Neuronal stem cell (in vitro differentiated cells): ENCODE results near the gene SDCCAG8.

Source experiments
- DNase-seq: peaks from one replicate; pipeline ENCODE4 v3.0.0-alpha.2; 2013; ENCODE audit warnings: low spot score
- H2AFZ ChIP-seq: one replicate; pipeline ENCODE4 v1.6.1; 2013; ENCODE audit warnings: mild to moderate bottlenecking, low read length, inconsistent platforms
- H2AK5ac ChIP-seq: 2 replicates; pipeline ENCODE4 v1.6.1; 2013; ENCODE audit warnings: low read depth, mild to moderate bottlenecking, inconsistent platforms, low read length, moderate library complexity, mixed read lengths
- H2BK120ac ChIP-seq: 2 replicates; pipeline ENCODE4 v1.6.1; 2013; ENCODE audit warnings: low read depth, mild to moderate bottlenecking, inconsistent platforms, low read length, moderate library complexity, mixed read lengths
- H2BK12ac ChIP-seq: one replicate; pipeline ENCODE4 v1.6.1; 2013; ENCODE audit warnings: low read length, inconsistent platforms
- H2BK15ac ChIP-seq: 2 replicates; pipeline ENCODE4 v1.6.1; 2013; ENCODE audit warnings: mild to moderate bottlenecking, low read length, inconsistent platforms, mixed read lengths
- H2BK5ac ChIP-seq: one replicate; pipeline ENCODE4 v1.6.1; 2013; ENCODE audit warnings: inconsistent platforms, mild to moderate bottlenecking, low read length, moderate library complexity
- H3K14ac ChIP-seq: one replicate; pipeline ENCODE4 v1.6.1; 2013; ENCODE audit warnings: low read length, inconsistent platforms
- H3K18ac ChIP-seq: 2 replicates; pipeline ENCODE4 v1.6.1; 2013; ENCODE audit warnings: low read length, inconsistent platforms
- H3K23ac ChIP-seq: 2 replicates; pipeline ENCODE4 v1.6.1; 2013; ENCODE audit warnings: low read depth, mild to moderate bottlenecking, mixed read lengths, low read length, inconsistent platforms; ENCODE audit not compliant: poor library complexity
- H3K27ac ChIP-seq: replicated peaks from 3 replicates; pipeline ENCODE4 v1.5.1; 2013; ENCODE audit warnings: low read length, inconsistent platforms
- H3K27me3 ChIP-seq, 3 experiments: 2 replicates each; pipeline ENCODE4 v1.6.1; 2013; ENCODE audit warnings: low read length in 3 of 3, mild to moderate bottlenecking in 2 of 3, inconsistent platforms in 1 of 3, low read depth in 1 of 3, mixed read lengths in 1 of 3, moderate library complexity in 1 of 3; ENCODE audit not compliant: control insufficient read depth in 3 of 3, insufficient read depth in 3 of 3
- H3K36me3 ChIP-seq, 2 donors: replicated peaks in 1 of 2; 2 replicates each; pipeline ENCODE4 v1.6.1; 2013; ENCODE audit warnings: low read length in 2 of 2; ENCODE audit not compliant: control insufficient read depth in 2 of 2, insufficient read depth in 2 of 2
- H3K4ac ChIP-seq: 2 replicates; pipeline ENCODE4 v1.6.1; 2013; ENCODE audit warnings: inconsistent platforms, mild to moderate bottlenecking, low read length, moderate library complexity
- H3K4me1 ChIP-seq, 2 donors: 1 replicate in 1 of 2; 2 replicates in 1 of 2; pipeline ENCODE4 v1.6.1; 2013; ENCODE audit warnings: low read length in 2 of 2, low read depth in 1 of 2; ENCODE audit not compliant: control insufficient read depth in 2 of 2, insufficient read depth in 1 of 2
- H3K4me2 ChIP-seq: one replicate; pipeline ENCODE4 v1.6.1; 2013; ENCODE audit warnings: mild to moderate bottlenecking, low read length, inconsistent platforms; ENCODE audit not compliant: insufficient read depth, poor library complexity, severe bottlenecking
- H3K4me3 ChIP-seq, 2 donors: 2 replicates each; pipeline ENCODE4 v1.5.1; 2013; ENCODE audit warnings: low read length in 2 of 2, mild to moderate bottlenecking in 2 of 2, inconsistent platforms in 1 of 2, moderate library complexity in 1 of 2
- H3K79me1 ChIP-seq: one replicate; pipeline ENCODE4 v1.6.1; 2013; ENCODE audit warnings: low read depth, mild to moderate bottlenecking, inconsistent platforms, low read length, moderate library complexity
- H3K9ac ChIP-seq: one replicate; pipeline ENCODE4 v1.6.1; 2013; ENCODE audit warnings: mild to moderate bottlenecking, low read depth, low read length, inconsistent platforms; ENCODE audit not compliant: poor library complexity
- H3K9me3 ChIP-seq, 2 donors: replicated peaks in 1 of 2; 2 replicates each; pipeline versions ENCODE3 to v1.6.1; 2013; ENCODE audit warnings: low read length in 2 of 2, mild to moderate bottlenecking in 2 of 2, inconsistent platforms in 1 of 2, low read depth in 1 of 2, mixed read lengths in 1 of 2, moderate library complexity in 1 of 2; ENCODE audit not compliant: control insufficient read depth in 2 of 2, insufficient read depth in 1 of 2
- H4K8ac ChIP-seq: one replicate; pipeline ENCODE4 v1.6.1; 2013; ENCODE audit warnings: low read depth, mild to moderate bottlenecking, inconsistent platforms, low read length, moderate library complexity
- H4K91ac ChIP-seq: one replicate; pipeline ENCODE4 v1.6.1; 2013; ENCODE audit warnings: low read length, low read depth, mild to moderate bottlenecking, inconsistent platforms; ENCODE audit not compliant: poor library complexity
- WGBS, 2 donors: extraction: QIAGEN DNeasy Blood & Tissue Kit; methylation state at CpG; one replicate each; pipeline ENCODE4 v1.1.7; 2013; ENCODE audit warnings: missing lambda C conversion rate in 2 of 2, mixed read lengths in 1 of 2; ENCODE audit not compliant: insufficient read length in 2 of 2, insufficient replicate concordance in 1 of 2; ENCODE audit errors: extremely low coverage in 2 of 2; 5-methylcytosine and 5-hydroxymethylcytosine counted together

SDCCAG8 gene

DNA sequence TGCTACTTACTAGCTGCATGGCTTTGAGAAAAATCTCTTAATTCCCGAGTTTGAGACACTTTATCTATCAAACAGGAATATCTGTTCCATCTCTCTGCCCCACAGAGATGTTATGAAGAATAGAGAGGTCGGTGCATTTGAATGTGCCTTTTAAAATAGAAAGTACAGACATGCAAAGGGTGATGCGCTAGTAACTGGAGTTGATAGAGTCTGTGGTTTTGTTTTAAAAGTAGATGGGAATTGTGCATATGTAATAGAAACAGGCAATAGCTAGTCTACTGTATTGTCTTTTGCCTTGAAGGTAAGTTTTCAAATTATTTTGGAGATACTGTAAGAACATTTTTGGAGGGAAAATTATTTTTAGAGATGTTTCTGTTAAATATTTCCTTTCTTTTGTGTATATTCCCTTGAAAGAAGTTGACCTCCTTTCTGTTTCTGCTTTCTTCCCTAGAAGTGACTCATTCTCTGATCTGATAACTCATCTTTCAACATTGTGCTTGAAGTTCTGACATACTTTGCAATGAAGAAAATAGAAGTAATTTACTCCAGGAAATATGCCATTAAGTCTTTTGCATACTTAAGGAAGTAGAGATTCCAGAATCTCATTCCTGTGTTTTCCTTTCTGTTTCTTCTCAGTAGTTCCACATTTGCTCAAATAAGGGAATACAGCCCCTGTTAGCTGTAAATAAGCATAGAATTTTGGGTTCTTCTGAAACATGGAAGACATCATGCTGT lies 151.6 kb downstream of the SDCCAG8 start:
- no peaks in the 10 kb centered on the region for H3K9me3 ChIP-seq
- H3K4me3 ChIP-seq: no peak overlapping the region
- no peak overlapping the region for H2AK5ac ChIP-seq
- H2BK12ac ChIP-seq: no peak overlapping the region
- H3K4me2 ChIP-seq: no peak overlapping the region
- H3K9ac ChIP-seq: no peak overlapping the region
- no peak overlapping the region for H3K27ac ChIP-seq
- no peak overlapping the region for H2BK120ac ChIP-seq
- H4K91ac ChIP-seq: no peak overlapping the region
- no peak overlapping the region for H3K14ac ChIP-seq
- H3K79me1 ChIP-seq: no peaks in the 10 kb centered on the region
- no peak overlapping the region for H2AFZ ChIP-seq
- no peaks in the 10 kb centered on the region for H3K27me3 ChIP-seq
- no peak overlapping the region for H3K23ac ChIP-seq
- DNase-seq: no peak
- no CpG with 5 or more reads among the region's 3 CpGs for WGBS, 2 donors
- no peaks in the 10 kb centered on the region for H3K36me3 ChIP-seq
- no peak overlapping the region for H3K18ac ChIP-seq
- H4K8ac ChIP-seq: no peak overlapping the region
- no peaks in the 10 kb centered on the region for H3K4me1 ChIP-seq
- H2BK5ac ChIP-seq: no peak overlapping the region
- H3K4ac ChIP-seq: no peak overlapping the region
- no peak overlapping the region for H2BK15ac ChIP-seq

DNA sequence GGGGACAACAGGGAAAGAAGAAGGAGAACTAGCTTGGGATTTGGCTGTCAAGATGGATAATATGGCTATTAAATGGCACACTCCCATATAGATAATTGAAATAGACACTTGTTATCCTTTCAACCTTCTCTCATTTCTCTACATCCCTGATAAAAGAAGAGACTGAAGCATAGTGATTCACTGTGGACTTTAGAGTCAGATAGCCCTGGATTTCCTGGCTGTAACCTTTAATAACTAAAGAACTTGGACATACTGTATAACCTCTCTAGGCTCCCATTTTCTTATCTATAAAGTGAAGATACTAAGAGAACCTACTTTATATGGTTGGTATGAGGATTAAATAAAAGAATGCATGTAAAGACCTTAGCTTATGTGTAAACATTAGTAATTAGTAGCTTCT lies 152.6 kb downstream of the SDCCAG8 start:
- H2BK5ac ChIP-seq: no peak overlapping the region
- no peaks in the 10 kb centered on the region for H3K27me3 ChIP-seq
- H3K14ac ChIP-seq: no peak overlapping the region
- H2BK15ac ChIP-seq: no peak overlapping the region
- H3K9me3 ChIP-seq: no peaks in the 10 kb centered on the region
- no peak overlapping the region for H3K18ac ChIP-seq
- no peak overlapping the region for H2BK120ac ChIP-seq
- no peak overlapping the region for H3K23ac ChIP-seq
- H2AK5ac ChIP-seq: no peak overlapping the region
- H3K79me1 ChIP-seq: no peaks in the 10 kb centered on the region
- no peak overlapping the region for H3K27ac ChIP-seq
- no peak overlapping the region for H3K4ac ChIP-seq
- no peak for DNase-seq
- no peak overlapping the region for H3K4me2 ChIP-seq
- no peak overlapping the region for H2AFZ ChIP-seq
- H4K91ac ChIP-seq: no peak overlapping the region
- no peak overlapping the region for H4K8ac ChIP-seq
- H3K4me1 ChIP-seq: peaks cover 0 to under 1% of the 10 kb centered on the region in 2 donors
- H3K4me3 ChIP-seq: no peak overlapping the region
- H3K36me3 ChIP-seq: no peaks in the 10 kb centered on the region
- H3K9ac ChIP-seq: no peak overlapping the region
- no peak overlapping the region for H2BK12ac ChIP-seq

DNA sequence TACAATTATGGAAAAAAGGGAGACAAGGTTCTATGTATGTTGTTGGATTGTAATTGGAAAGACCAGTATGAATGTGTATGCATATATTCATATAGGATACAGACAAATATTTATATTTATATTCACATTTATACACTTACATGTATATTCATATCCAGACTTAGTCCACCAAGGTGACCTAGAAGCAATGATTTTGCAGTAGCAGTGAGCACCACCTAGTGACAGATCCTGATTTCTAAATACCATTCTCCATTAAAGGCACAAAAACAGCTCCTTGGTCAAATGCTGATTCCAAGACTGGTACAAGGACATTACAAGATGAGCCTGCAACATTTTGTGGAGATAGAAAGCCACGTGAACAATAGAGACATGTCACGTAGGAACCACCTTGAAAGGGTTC lies 153.4 kb downstream of the SDCCAG8 start:
- Histone ChIP-seq H3K23ac (no peak overlapping the region), H4K8ac (no peak overlapping the region), H3K36me3 (no peaks in the 10 kb centered on the region), H3K9ac (no peak overlapping the region), H3K14ac (no peak overlapping the region), H2AK5ac (no peak overlapping the region), H3K4me3 (no peak overlapping the region), H3K27me3 (no peaks in the 10 kb centered on the region), H3K18ac (no peak overlapping the region), H2BK12ac (no peak overlapping the region), H2BK15ac (no peak overlapping the region), H3K79me1 (no peaks in the 10 kb centered on the region), H2AFZ (no peak overlapping the region), H3K27ac (no peak overlapping the region), H4K91ac (no peak overlapping the region), H3K4ac (no peak overlapping the region), H3K4me2 (no peak overlapping the region), H3K9me3 (no peaks in the 10 kb centered on the region), H2BK5ac (no peak overlapping the region), H2BK120ac (no peak overlapping the region), H3K4me1 (peaks cover 0 to 4% of the 10 kb centered on the region in 2 donors)
- no CpG with 5 or more reads among the region's 2 CpGs for WGBS, 2 donors
- no peak for DNase-seq

DNA sequence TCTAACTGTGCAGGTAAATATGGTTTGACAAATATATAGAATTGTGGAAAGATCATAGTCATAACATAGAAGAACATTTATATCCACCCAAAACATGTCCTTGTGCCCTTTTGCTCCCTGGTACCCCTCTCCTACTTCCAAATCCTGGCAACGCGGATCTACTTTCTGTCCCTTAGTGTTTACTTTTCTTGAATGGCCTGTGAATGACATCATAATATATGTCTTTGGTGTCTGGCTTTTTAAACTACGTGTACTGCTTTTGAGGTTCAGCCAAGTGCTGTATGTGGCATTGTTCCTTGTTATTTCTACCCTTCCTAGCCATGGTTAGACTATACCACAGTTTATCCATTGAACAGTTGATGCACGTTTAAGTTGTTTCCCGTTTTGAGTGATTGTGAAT lies 155.6 kb downstream of the SDCCAG8 start:
- no peak overlapping the region for H2BK120ac ChIP-seq
- no peaks in the 10 kb centered on the region for H3K9me3 ChIP-seq
- no peak overlapping the region for H2AFZ ChIP-seq
- H2BK15ac ChIP-seq: no peak overlapping the region
- peaks cover 9 to 11% of the 10 kb centered on the region in 2 donors for H3K4me1 ChIP-seq
- WGBS, 2 donors: no CpG with 5 or more reads among the region's 5 CpGs
- H2BK5ac ChIP-seq: no peak overlapping the region
- no peak overlapping the region for H3K4me3 ChIP-seq
- DNase-seq: no peak
- no peak overlapping the region for H3K18ac ChIP-seq
- no peak overlapping the region for H3K9ac ChIP-seq
- H3K27ac ChIP-seq: no peak overlapping the region
- no peak overlapping the region for H4K8ac ChIP-seq
- H3K79me1 ChIP-seq: no peaks in the 10 kb centered on the region
- H3K36me3 ChIP-seq: no peaks in the 10 kb centered on the region
- no peak overlapping the region for H3K23ac ChIP-seq
- H3K4me2 ChIP-seq: no peak overlapping the region
- no peaks in the 10 kb centered on the region for H3K27me3 ChIP-seq
- H2BK12ac ChIP-seq: no peak overlapping the region
- H3K14ac ChIP-seq: no peak overlapping the region
- H3K4ac ChIP-seq: no peak overlapping the region
- H4K91ac ChIP-seq: no peak overlapping the region
- H2AK5ac ChIP-seq: no peak overlapping the region
